C4-2B (cell line): ENCODE data around the gene GPC5.

ENCODE experiments used
- ZFX ChIP-seq: fragments of 450-650 bp; IDR thresholded peaks from 2 replicates; pipeline ENCODE4 v1.6.1; 2017
- TF ChIP-seq, protein P1 (sequence below): fragments of 450-650 bp; conservative IDR thresholded peaks from 2 replicates; pipeline ENCODE4 v1.5.1; 2017; ENCODE audit warnings: mild to moderate bottlenecking

- TF ChIP-seq, protein P1, sequence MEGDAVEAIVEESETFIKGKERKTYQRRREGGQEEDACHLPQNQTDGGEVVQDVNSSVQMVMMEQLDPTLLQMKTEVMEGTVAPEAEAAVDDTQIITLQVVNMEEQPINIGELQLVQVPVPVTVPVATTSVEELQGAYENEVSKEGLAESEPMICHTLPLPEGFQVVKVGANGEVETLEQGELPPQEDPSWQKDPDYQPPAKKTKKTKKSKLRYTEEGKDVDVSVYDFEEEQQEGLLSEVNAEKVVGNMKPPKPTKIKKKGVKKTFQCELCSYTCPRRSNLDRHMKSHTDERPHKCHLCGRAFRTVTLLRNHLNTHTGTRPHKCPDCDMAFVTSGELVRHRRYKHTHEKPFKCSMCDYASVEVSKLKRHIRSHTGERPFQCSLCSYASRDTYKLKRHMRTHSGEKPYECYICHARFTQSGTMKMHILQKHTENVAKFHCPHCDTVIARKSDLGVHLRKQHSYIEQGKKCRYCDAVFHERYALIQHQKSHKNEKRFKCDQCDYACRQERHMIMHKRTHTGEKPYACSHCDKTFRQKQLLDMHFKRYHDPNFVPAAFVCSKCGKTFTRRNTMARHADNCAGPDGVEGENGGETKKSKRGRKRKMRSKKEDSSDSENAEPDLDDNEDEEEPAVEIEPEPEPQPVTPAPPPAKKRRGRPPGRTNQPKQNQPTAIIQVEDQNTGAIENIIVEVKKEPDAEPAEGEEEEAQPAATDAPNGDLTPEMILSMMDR = no peak
- no peak for TF ChIP-seq ZFX
These were observed 1093.4 kb downstream of the GPC5 start for GRCh38 chr13:92491839-92492238.
